ACC112 (cell line): Measurements from ENCODE around the gene MALT1.

Experiments
- H2AFZ ChIP-seq: fragments of 200-600 bp; sonication (generic); one replicate; pipeline ENCODE4 v1.6.0; 2017; ENCODE audit warnings: antibody characterized with exemption, low read length; ENCODE audit not compliant: unreplicated experiment
- H3K27ac ChIP-seq: fragments of 200-600 bp; sonication (generic); 2 replicates; pipeline ENCODE4 v1.5.1; 2014; ENCODE audit warnings: low read depth, mild to moderate bottlenecking, antibody characterized with exemption, low read length, moderate library complexity
- H3K27me3 ChIP-seq: fragments of 200-600 bp; sonication (generic); 2 replicates; pipeline ENCODE4 v1.6.1; 2014; ENCODE audit warnings: mild to moderate bottlenecking, antibody characterized with exemption, low read length, moderate library complexity, mixed read lengths; ENCODE audit not compliant: insufficient read depth
- H3K36me3 ChIP-seq: fragments of 200-600 bp; sonication (generic); 2 replicates; pipeline ENCODE4 v1.6.1; 2016; ENCODE audit warnings: mild to moderate bottlenecking, antibody characterized with exemption, low read length, moderate library complexity, mixed read lengths; ENCODE audit not compliant: insufficient read depth
- H3K4me1 ChIP-seq: fragments of 200-600 bp; sonication (generic); one replicate; pipeline ENCODE4 v1.6.1; 2016; ENCODE audit warnings: low read length, mixed read lengths; ENCODE audit not compliant: insufficient read depth, unreplicated experiment, control insufficient read depth
- H3K4me3 ChIP-seq: fragments of 200-600 bp; sonication (generic); 2 replicates; pipeline ENCODE4 v1.5.1; 2014; ENCODE audit warnings: mild to moderate bottlenecking, low read depth, low read length
- H3K79me2 ChIP-seq: fragments of 200-600 bp; sonication (generic); one replicate; pipeline ENCODE4 v1.6.0; 2016; ENCODE audit warnings: low read length; ENCODE audit not compliant: control insufficient read depth, unreplicated experiment, insufficient read depth

MALT1 gene

GRCh38 chr18:58669731-58670378 lies 1.4 kb upstream of the MALT1 start:
- Histone ChIP-seq H3K27me3 (no peaks in the 10 kb centered on the region), H3K79me2 (peaks cover 28% of the 10 kb centered on the region), H3K27ac (peak overlapping the region; percentile 13; the same call in 1 of the 2 replicates), H3K4me1 (peaks cover 43% of the 10 kb centered on the region), H3K4me3 (peak overlapping the region; percentile 95), H3K36me3 (no peaks in the 10 kb centered on the region), H2AFZ (no peak overlapping the region)

GRCh38 chr18:58670404-58671110 lies 708 bp upstream of the MALT1 start:
- no peaks in the 10 kb centered on the region for H3K36me3 ChIP-seq
- peaks cover 44% of the 10 kb centered on the region for H3K4me1 ChIP-seq
- H3K27ac ChIP-seq, result peak overlapping the region; percentile 29; the same call in 1 of the 2 replicates
- no peaks in the 10 kb centered on the region for H3K27me3 ChIP-seq
- peak overlapping the region; percentile 95 for H3K4me3 ChIP-seq
- peak overlapping the region; percentile 67 for H2AFZ ChIP-seq
- peaks cover 34% of the 10 kb centered on the region for H3K79me2 ChIP-seq

- Histone ChIP-seq H3K79me2 (peaks cover 44% of the 10 kb centered on the region), H3K4me1 (peaks cover 42% of the 10 kb centered on the region), H3K27me3 (no peaks in the 10 kb centered on the region), H3K4me3 (peak overlapping the region; percentile 95), H2AFZ (peak overlapping the region; percentile 94), H3K27ac (peak overlapping the region; percentile 61), H3K36me3 (no peaks in the 10 kb centered on the region)
Observed at GRCh38 chr18:58671632-58672564, 633 bp downstream of the MALT1 start.

GRCh38 chr18:58674159-58674558 lies 2.9 kb downstream of the MALT1 start:
- Histone ChIP-seq H3K79me2 (peaks cover 53% of the 10 kb centered on the region), H3K27me3 (no peaks in the 10 kb centered on the region), H3K4me3 (no peak overlapping the region), H3K4me1 (peaks cover 33% of the 10 kb centered on the region), H3K27ac (no peak overlapping the region), H3K36me3 (no peaks in the 10 kb centered on the region), H2AFZ (no peak overlapping the region)

GRCh38 chr18:58674863-58675472 lies 3.7 kb downstream of the MALT1 start:
- Histone ChIP-seq H2AFZ (no peak overlapping the region), H3K79me2 (peaks cover 57% of the 10 kb centered on the region), H3K27me3 (no peaks in the 10 kb centered on the region), H3K4me3 (no peak overlapping the region), H3K4me1 (peaks cover 25% of the 10 kb centered on the region), H3K27ac (no peak overlapping the region), H3K36me3 (no peaks in the 10 kb centered on the region)

- Histone ChIP-seq H3K36me3 (no peaks in the 10 kb centered on the region), H3K79me2 (peaks cover 57% of the 10 kb centered on the region), H3K27me3 (no peaks in the 10 kb centered on the region), H3K4me3 (no peak overlapping the region), H3K4me1 (peaks cover 17% of the 10 kb centered on the region), H3K27ac (no peak overlapping the region), H2AFZ (no peak overlapping the region)
Observed at GRCh38 chr18:58676270-58676669, 5.0 kb downstream of the MALT1 start.

GRCh38 chr18:58682429-58683069 lies 11.3 kb downstream of the MALT1 start:
- peak overlapping the region; percentile 25; the same call in 1 of the 2 replicates for H3K27ac ChIP-seq
- peaks cover 17% of the 10 kb centered on the region for H3K79me2 ChIP-seq
- H3K27me3 ChIP-seq, result no peaks in the 10 kb centered on the region
- H2AFZ ChIP-seq, result no peak overlapping the region
- H3K4me3 ChIP-seq, result no peak overlapping the region
- peaks cover 11% of the 10 kb centered on the region for H3K4me1 ChIP-seq
- no peaks in the 10 kb centered on the region; the same call in 1 of the 2 replicates for H3K36me3 ChIP-seq

- H3K4me1 ChIP-seq, result peaks cover 2% of the 10 kb centered on the region
- no peaks in the 10 kb centered on the region for H3K27me3 ChIP-seq
- H3K79me2 ChIP-seq, result peaks cover 8% of the 10 kb centered on the region
- H3K4me3 ChIP-seq, result no peak overlapping the region
- peaks cover 18% of the 10 kb centered on the region for H3K36me3 ChIP-seq
- H3K27ac ChIP-seq, result no peak overlapping the region
- H2AFZ ChIP-seq, result no peak overlapping the region
Observed at GRCh38 chr18:58687871-58688308, 16.6 kb downstream of the MALT1 start.

GRCh38 chr18:58690259-58690658 lies 19.0 kb downstream of the MALT1 start:
- Histone ChIP-seq H3K27me3 (no peaks in the 10 kb centered on the region), H3K4me3 (no peak overlapping the region), H3K36me3 (peaks cover 18% of the 10 kb centered on the region), H2AFZ (no peak overlapping the region), H3K4me1 (no peaks in the 10 kb centered on the region), H3K27ac (no peak overlapping the region), H3K79me2 (peaks cover 8% of the 10 kb centered on the region)

- H3K79me2 ChIP-seq, result peaks cover 11% of the 10 kb centered on the region
Observed at GRCh38 chr18:58691256-58691655, 20.0 kb downstream of the MALT1 start.

More at GRCh38 chr18:58691256-58691655, 20.0 kb downstream of the MALT1 start:
- Histone ChIP-seq H3K4me3 (no peak overlapping the region), H3K4me1 (no peaks in the 10 kb centered on the region), H3K27ac (no peak overlapping the region), H3K27me3 (no peaks in the 10 kb centered on the region), H2AFZ (no peak overlapping the region), H3K36me3 (peaks cover 26% of the 10 kb centered on the region)
